HG03442 (cell line): ENCODE measurements around the gene FAM118B.

Experiments used
- ATAC-seq: cut with Tn5 transposase; IDR thresholded peaks from one replicate; pipeline ENCODE4 v1.9.1; 2021; ENCODE audit warnings: mild to moderate bottlenecking, moderate library complexity; ENCODE audit not compliant: unreplicated experiment

FAM118B gene

DNA sequence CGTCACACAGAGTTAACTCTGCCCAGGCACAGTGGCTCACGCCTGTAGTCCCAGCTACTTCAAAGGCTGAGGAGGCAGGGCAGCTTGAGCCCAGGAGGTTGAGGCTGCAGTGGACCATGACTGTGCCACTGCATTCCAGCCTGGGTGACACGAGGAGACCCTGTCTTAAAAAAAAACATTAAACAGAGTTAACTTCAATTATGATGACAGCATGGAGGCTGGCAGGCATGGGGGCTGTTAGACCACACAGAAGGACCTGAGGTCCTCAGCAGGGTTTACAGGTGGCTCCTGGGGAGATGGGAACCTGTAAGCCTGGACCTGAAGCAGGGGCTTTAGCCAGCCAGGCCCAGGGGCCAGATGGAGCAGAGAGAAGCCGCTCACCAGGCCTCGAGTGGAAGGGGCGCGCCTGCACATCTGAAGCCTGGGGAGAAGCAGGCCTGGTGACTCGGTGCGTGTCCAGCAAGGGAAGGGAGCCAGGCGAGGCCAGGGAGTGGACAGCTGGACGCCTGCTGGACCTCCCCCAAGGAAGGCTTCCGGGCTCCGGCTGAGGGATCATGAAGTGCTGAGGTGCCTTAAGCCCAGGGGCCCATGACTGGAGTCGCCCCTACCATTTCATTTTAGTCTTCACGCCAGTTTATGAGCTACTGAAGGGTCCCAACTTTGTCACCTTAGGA is 25.4 kb upstream of the FAM118B start:
- ATAC-seq, result no peak

DNA sequence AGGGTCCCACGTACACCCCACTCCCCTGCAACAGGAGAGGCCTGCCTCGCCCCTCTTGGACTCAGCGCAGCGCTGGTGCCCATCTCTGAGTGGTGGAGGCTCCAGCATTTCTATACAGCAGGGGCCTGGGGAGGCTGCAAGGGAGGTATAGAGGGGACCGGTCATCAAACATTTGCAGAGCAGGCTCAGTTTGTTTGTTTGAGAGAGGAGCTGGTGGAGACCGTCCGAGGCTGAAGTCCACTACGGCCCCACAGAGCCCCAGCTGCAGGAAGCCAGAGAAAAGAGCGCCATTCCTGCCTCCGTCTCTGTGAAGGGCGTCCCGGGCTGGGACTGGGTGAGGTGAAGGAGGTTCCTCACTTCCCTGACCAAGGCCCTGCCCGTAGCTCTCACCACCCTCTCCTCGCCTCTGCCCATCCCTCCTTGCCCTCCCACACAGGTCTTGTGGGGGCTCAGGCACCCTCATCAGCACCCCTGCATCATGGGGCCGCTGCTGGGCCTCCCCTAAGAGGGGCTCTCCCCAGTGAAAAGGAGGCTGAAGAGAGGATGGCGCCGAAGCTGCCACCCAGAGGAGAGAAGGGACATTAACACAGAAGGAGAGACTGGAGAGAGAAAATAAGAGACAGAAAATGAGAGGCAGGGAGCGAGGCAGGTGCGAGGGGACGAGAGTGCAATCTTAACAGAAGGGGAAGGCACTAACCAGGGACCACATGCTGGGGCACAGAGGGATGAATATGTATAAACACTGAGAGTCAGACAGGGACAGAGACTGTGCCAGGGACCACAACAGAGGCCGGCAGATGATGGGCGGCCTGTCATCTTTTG is 24.7 kb upstream of the FAM118B start:
- ATAC-seq, result no peak

GRCh38 chr11:126188332-126189108 is 23.1 kb upstream of the FAM118B start:
- peak; percentile 69 for ATAC-seq

DNA sequence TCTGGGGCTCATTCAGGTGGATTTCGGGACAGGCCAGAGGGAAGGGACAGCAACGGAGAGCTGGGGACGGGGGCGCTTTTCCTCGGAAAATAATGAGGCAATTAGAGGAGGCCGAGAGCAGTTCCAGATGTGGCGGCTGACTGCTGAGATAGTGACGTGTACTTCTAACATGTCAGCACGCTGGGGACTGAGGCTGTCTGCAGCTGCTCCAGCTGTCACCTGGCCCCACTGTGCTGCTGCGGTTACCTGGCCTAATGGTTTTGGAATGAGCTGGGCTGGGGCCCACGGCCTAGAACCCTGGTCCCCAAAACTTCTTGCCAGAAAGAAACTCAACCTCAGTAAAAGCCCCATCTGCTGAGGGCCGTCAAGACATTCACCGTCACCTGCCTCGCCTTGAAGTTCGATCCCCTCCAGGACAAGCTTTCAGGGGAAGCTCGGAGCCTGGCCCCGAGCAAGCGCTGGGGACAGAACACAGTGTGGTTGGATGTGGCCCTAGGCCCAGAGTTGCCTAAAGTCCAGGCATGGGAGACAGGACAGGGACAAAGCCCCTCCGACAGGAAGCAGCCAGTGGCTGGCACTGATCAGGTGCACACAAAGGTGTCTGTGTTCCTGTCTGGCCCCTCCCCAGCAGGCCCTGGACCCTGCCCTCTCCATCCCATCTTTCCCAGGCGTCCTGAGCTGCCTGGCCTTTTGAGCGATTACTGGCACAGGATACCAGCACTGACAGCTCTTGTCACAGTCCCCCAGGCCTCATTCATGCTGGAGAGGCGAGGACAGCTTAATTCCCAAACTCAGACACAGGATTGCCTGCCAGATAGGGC is 22.3 kb upstream of the FAM118B start:
- peak; percentile 81 for ATAC-seq

GRCh38 chr11:126190792-126191191 is 20.8 kb upstream of the FAM118B start:
- no peak for ATAC-seq

DNA sequence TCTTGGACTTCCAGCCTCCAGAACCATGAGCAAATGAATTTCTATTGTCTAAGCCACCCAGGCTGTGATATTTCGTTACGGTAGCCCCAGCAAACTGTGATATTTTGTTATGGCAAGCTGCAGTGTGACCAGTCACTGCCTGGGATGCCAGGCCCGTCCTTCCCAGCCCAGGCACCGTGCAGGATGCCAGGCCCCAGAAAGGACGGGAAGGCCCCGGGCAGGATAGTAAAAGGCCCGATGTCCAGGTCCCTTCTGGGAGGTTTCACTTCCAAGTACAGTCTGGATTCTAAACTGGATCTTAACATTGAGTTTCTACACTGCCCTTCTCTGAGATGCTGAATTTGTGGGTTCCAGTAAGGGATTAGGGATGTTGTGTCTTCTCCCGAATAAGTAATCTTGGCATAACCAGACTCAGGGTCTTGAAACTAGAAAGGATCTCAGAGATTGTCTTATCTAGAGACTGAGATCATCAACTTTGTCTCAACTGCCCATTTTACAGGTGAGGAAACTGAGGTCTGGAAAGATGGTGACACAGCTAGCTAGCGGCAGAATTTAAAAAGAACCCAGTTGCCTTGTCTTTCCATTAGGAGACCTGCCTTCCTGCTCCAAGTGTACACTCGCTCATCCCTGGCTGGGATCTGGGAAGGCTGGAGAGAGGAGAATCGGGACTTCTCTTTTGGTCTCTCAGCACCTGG is 20.1 kb upstream of the FAM118B start:
- no peak for ATAC-seq

DNA sequence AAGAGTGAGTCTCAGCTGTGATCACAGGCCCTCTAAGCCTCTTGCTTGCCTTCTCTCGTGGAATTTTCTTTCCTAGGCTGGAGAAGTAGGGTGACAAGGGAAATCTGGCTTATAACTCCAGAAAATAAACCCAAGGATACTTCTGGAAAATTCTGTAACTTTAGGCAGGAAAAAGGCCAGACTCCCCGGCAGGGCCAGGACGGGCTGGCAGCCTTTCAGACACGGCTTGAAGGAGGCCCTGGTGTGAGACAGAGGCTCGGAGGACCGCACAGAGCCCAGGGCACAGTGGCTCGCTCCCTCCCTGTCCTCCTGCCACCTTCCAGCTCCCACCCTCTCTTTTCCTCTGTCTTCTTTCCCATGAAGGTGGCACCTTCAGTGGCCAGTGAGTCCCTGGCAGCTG is 19.2 kb upstream of the FAM118B start:
- ATAC-seq, result no peak

DNA sequence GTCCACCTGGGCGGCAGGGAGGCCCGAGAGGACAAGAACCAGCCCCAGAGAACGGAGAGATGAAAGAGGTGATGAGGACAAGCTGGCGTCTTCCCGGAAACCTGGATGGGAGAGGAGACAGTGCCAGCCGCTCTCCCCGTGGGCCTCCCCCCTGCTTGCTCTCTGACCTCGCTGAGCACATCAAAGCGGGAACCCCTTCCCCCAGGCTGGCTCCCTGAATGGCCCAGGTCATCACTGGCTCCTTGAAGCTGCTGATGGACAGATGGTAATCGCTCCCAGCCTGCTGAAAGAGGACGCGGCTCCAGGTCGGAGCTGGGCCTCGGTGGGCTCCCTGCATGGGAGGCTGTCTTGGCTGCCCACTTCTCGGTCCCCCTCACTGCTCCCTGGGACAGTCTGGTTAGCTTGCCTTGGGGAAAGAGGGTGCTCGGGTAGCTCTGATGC is 18.5 kb upstream of the FAM118B start:
- no peak for ATAC-seq

DNA sequence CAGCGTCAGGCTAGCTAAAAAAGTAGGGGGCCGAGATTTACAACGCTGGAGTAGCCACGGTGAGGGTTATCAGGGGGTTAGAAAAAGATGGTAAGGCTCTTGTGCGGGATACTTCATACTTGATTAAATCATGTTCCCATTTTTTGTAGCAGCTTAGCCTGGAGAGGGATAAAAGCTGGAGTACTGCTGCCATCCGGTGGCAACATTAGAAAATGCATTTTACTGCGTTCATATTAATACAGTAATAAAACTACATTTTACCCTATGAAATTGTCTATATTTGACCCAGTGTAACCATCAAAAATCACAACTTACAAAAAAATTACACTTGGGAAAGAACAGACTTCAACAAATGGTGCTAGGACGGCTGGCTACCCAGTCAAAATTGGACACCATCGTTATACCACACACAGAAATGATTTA is 17.4 kb upstream of the FAM118B start:
- no peak for ATAC-seq

GRCh38 chr11:126195119-126195518 is 16.5 kb upstream of the FAM118B start:
- ATAC-seq, result no peak

DNA sequence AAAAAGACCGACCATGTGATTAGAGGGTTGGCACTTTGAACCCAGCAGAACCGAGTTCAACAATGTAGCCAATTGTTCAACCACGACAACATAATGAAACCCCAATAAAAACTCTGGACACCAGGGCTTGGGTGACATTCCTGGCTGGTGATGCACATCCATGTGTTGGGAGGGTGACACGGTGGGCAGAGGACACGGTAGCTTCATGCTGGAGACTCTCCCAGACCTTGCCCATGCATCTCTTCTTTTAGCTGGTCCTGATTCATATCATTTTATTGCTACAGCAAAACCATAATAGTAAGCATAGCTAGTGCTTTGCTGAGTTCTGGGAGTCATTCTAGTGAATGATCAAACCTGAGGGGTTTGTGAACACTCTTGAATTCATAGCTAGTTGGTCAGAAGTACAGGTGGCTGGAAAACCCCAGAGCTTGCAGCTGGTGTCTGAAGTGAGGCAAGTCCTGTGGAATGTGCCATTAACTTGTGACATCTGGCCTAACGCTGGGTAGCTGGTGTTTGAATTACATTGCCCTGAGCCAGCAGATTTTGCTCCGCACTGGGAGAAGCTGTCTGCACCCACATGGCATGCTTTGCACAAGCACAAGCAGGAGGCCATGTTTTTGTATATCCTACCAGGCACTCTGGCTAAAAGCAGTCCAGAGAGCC is 14.2 kb upstream of the FAM118B start:
- ATAC-seq, result no peak

DNA sequence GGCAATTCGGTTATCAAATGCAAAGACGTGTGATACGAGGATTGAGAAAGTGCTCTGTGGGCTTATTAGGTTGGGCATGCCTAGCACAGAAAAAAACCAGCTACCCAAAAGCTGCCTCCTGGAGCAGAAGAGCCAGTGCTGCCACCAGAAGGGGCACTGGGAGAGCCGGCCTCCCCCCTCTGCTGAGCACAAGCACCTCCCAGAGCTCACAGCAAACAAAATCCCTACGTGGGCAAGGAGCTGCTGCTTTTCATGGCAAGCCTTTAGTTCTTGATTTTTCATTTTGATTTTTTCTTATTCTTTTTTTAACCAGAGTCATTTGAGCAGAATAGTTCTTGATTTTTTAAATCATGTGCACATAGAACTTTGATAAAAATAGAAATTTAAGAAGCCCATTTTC is 12.9 kb upstream of the FAM118B start:
- no peak for ATAC-seq

DNA sequence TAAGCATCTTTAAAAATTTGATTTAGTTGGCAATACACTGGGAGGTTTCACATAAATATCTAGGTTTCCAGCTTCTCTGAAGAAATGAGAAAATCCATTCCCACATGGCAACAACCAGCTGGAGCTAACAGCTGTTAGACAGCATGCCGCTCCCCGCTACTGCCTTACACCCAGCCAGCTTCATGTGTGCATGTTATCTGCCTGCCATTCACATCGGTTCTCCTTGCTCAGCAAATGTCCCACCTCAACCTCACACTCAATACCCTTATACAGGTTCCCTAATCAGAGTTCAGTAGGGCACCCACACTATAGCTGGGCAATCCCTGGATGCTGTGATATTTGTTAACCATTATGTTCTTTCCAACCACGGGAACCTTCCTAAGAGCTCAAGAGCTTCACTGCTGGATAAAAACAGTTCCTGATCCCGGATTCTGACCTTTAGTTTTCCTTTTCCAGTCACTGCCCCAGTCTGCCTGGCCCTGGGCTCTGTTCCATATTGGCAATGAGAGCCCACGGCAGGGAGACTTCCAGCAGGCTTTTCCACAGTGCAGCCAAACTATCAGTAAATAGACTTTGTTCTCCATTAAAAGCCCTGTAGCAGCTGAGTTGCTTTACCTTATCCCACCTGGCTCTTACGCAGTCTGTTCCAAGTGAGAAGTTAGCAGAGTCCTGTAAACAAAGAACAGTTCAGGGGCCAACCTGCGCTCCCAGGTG is 8.8 kb upstream of the FAM118B start:
- no peak for ATAC-seq

DNA sequence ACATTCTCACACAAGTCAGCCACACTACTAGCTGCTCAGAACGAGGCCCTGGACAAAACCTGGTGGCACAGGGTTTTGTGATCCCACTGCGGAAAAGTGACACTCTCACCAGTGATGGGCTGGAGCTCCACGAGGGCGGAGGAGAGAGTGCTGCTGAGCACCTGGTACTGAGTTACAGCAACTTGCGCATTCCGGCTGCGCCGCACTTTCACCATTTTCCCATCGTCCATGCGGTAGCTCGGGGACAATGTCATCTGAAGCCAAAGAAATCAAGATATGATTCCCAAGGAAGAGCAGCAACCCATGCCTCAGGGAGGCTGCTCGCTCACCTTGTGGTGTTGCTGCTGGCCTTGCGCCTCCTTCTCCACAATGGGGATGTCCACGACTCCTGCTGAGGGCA is 6.2 kb upstream of the FAM118B start:
- no peak for ATAC-seq

DNA sequence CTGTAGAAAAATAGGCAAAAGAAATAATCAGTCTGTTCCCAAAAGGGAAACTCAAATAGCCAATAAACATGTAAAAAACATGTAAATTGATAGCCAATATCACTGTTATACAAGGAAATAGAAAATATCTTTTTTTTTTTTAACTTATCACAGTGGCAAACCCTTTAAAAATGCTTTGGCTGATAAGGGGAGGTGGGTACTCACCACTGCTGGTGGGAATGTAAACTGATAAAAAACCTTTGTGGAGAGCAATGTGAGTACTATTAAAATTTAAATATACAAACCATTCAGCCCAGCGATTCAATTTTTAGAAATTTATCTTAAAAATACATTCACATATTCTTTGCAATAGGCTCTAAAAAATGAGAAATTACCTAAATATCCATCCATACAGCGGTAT is 3.7 kb upstream of the FAM118B start:
- ATAC-seq, result no peak

- no peak for ATAC-seq
Measured at GRCh38 chr11:126210871-126211235, 729 bp upstream of the FAM118B start.

- ATAC-seq, result no peak
Measured at GRCh38 chr11:126212089-126212660, 593 bp downstream of the FAM118B start.

- ATAC-seq, result no peak
Measured at GRCh38 chr11:126214441-126214840, 2.9 kb downstream of the FAM118B start.

GRCh38 chr11:126214841-126215240 is 3.3 kb downstream of the FAM118B start:
- no peak for ATAC-seq
